Left cardiac atrium (tissue), 4 donors: ENCODE results near the gene RASSF10. TPM values are rescaled to one million over a fixed set of nuclear protein-coding genes. Genes with fewer than 3 reads are reported as not detected.
A peak's percentile ranks its signal among the peaks of the same experiment; 100 is the strongest.

Experiments used
- ATAC-seq, 2 donors: fragments of 200-7000 bp; cut with Tn5 transposase; one replicate each; pipeline ENCODE4 v1.9.1; 2020; ENCODE audit warnings: mild to moderate bottlenecking in 2 of 2, moderate library complexity in 2 of 2
- DNase-seq: peaks from one replicate; pipeline ENCODE4 v3.0.0-alpha.2; 2020
- intact Hi-C, 2 donors: fragments of 100-400 bp; cut with DNase I; formaldehyde crosslinking; loops; one replicate each; pipeline versions ENCODE4 v1.14.1 to v1.15.1; 2022 to 2023
- long read RNA-seq: library from polyadenylated mRNA; unstranded; transcript quantifications from one replicate; pipeline ENCODE4 v2.0.0, GENCODE V29; 2021
- total RNA-seq, 2 donors: library from RNA; stranded (reverse); fragmentation: NEBNext Ultra II Directional; extraction: Animal tissue kit (Norgen Biotek cat#: 25700); gene quantifications; one replicate each; pipeline ENCODE4 v1.2.1, GENCODE V29; 2021
- donor health status: DM: no; HTN: yes; CAD: no.
- donor health status: DM: no; HTN: yes; CAD: no; lungs with severe emphysema.
- donor health status: DM: yes; HTN: yes; CAD: no.
- donor health status: Dilated cardiomyopathy.

The RASSF10 gene
- total RNA-seq, result under 1 TPM; 0.15 to 0.63 TPM
- long read RNA-seq, result 0 reads

DNA sequence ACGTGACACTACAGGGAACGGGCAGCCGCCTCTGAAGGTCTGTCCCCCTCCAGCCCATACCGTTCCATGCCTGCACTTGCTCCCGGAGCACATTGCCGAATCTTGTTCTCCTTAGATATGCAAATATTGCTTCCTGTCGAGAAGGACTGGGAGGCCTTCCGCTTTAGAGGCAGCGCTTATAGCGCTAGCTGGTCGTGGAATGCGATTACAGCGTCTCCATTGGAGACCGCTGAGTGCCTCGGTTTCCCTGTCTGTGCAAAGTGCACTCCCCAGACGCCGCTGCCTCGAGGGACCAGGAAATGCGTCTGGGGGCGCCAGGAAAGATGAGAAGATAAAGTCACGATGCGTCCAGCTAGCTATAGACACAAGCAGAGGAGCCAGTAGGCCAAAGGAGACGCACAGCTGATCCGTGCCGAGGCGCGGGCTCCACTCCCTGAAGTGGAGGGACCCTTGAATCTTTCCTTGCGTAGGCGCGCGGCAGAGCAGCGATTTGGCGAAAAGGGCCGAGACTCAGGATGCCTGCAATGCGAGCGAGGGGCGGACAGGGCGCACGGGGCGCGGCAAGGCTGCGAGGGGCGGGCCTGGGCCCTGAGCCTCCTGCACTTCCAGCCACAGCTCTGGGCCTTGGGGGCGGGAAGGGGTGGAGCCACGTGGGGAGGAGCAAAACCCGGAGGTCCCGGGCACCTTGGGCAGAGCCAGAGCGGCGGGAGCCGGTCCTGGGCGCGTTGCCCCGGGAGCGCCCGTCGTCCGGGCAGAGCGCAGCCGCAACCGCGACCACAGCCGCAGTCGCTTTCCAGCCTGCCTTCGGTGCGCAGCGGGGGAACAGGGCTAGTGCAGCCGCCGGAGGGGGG, at the start of gene RASSF10:
TSS of gene RASSF10 (plus strand) at position 692 of the 851 bp plus-strand sequence. CDS start 261 bp downstream, outside the sequence.
- ATAC-seq (peak; percentile 74 to 92), DNase-seq (peak; percentile 82)
- intact Hi-C loops, result no loop called here

DNA sequence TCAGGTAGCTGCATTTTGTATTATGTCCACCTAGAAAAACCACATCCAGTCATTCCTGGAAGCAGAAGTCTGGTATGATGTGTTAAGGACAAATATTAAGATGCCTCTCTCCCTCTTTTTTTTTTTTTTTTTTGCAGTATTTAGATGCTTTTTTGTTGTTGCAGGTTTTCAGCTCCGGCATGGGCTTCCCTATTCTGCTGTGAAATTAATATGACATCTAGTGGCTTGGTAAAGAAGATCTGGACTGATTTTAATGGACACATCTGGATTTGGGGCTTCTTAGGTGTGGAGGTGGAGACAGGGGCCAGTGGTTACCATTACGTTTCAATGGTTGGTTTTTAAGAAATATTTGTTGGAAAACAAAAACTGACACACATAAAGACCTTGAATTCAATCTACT, 47.5 kb upstream of the RASSF10 start:
- ATAC-seq (no peak), DNase-seq (no peak)
- intact Hi-C loops, result loop anchor here (5.0 to 10.0 kb wide), 4 partner anchors 193 to 629 kb away; no protein-coding TSS in a partner anchor

DNA sequence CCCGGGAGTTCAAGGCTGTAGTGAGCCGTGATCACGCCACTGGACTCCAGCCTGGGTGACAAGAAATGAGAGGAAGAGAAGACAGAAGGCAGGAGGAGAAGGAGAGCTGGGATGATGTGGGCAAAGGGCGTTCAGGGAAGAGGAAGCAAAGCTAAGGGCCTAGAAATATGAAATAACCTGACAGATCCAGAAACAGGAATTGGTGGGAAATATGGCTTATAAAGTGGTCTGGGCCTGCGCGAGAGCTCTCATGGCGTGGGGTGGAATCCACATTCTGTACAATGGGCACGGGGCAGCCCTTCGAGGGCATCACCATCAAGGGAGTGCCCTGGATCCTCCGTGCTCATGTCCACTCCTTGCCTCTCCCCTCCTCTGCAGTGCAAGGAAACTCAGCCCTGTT, 46.8 kb upstream of the RASSF10 start:
- ATAC-seq, result no peak
- no peak for DNase-seq
- intact Hi-C loops, result loop anchor here (5.0 to 10.0 kb wide), 4 partner anchors 192 to 630 kb away; no protein-coding TSS in a partner anchor

DNA sequence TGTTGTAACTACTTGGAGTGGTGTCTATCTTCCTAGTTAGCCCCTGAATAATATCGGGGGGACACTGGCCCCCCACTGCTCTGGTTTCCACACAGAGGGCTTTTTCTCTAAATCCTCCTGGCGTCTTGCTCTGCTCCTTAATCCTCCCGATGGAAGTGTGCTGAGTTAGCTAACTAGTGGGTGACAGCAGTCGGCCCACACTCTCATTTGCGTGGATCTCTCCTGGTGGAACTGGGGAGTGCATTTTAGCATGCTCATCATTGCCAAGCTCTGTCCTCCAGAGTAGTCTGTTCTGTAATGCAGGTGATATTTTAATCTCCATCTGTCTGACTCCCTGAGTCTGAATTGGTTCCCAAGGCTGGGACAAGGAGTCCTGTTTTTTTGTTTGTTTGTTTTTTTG, 46.1 kb upstream of the RASSF10 start:
- DNase-seq, result no peak
- ATAC-seq, result no peak
- intact Hi-C loops, result loop anchor here (5.0 to 10.0 kb wide), 4 partner anchors 192 to 631 kb away; no protein-coding TSS in a partner anchor

DNA sequence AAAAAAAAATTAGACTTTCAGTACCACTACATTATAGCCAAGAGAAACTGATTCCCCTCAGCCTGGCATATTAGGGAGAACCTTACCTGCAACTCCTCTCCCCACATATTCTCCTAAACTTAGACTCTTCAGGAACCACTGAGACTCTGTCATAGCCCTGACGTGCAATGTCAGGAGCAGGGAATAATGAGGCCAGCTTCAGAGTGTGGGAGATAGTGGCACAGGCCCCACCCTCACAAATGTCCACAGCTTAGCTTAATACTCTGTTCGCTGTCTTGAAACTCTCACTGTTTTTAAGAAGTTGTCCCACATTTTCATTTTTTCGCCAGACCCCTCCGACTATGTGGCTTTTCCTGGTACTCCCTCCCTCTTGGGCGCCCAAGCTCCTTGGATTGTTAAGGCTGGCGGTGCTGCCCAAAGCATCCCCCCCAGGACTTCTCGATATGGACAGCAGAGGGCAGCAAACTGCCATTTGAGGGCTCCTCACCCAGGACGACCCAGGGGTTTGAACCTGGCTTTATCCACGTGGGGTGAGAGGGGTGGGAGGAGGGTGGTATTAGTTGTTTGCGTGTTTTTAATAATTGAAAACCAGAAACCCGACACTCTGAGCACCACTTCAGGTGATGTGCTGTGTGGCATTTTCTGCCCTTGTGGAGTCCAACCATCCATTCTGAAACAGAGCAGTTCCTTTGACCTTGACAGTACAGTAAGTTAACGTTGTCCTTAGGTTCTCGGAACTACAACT, 45.2 kb upstream of the RASSF10 start:
- ATAC-seq (peak; percentile 92 to 93), DNase-seq (peak; percentile 68)
- intact Hi-C loops, result loop anchor here (5.0 to 10.0 kb wide), 4 partner anchors 191 to 632 kb away; no protein-coding TSS in a partner anchor

DNA sequence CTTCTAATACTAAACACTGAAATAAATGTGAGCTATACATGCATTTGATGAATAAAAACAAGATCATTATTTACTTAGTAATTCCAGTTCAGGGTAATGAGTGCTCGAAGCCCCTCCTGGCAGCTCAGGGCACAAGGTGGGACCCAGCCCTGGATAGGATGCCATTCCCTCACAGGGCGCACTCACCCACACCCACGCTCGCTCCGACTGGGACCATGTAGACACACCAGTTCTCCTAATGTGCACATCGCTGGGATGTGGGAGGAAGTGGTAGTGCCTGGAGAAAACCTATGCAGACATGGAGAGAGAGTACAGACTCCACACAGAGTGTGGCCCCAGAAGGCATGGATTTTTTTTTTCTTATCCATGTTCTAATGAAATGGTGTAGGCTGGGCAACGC, 44.5 kb upstream of the RASSF10 start:
- intact Hi-C loops, result loop anchor here (5.0 to 10.0 kb wide), 5 partner anchors 188 to 632 kb away; no protein-coding TSS in a partner anchor
- peak in 1 of 2 donors; percentile 25 for ATAC-seq
- DNase-seq, result no peak

DNA sequence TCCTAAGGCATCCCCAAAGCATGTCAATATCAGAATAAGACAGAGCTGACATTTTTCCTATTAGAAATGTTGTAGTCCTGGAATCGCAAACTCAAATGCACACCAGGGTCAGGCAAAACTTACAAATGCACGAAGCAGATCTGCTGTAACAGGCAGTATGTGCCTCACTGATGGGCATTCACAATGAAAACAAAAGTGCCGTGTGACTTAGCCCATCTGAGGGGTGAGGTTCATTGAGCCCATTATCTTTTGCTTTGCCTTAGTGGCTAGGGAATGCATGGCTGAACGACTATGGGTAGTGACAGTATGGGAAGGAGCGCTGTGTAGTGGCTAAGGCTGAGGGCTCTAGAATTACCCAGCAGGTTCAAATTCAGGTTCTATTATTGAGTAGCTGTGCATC, 43.1 kb upstream of the RASSF10 start:
- ATAC-seq (no peak), DNase-seq (no peak)
- intact Hi-C loops, result loop anchor here (5.0 to 10.0 kb wide), 3 partner anchors 186 to 379 kb away; no protein-coding TSS in a partner anchor

DNA sequence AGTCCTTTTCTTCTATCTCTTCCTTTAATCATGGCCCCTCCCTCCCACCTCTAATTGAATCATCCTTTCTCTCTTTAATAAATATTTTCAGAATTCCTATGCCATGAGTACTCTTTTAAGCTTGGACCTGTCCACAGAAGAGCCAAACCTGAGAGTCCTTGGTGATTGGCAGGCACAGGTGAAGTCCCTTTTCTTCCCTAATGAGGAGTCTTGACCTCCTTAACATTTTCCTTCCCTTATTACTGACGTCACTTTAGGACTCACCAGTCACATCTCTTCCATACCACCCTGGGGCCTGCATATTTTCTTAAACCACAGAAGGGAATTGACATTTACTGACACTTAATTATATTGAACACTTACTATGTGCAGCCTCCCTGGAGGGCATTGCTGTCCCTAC, 41.0 kb upstream of the RASSF10 start:
- ATAC-seq (no peak), DNase-seq (no peak)
- intact Hi-C loops, result loop anchor here (5.0 to 10.0 kb wide), 3 partner anchors 184 to 377 kb away; no protein-coding TSS in a partner anchor

DNA sequence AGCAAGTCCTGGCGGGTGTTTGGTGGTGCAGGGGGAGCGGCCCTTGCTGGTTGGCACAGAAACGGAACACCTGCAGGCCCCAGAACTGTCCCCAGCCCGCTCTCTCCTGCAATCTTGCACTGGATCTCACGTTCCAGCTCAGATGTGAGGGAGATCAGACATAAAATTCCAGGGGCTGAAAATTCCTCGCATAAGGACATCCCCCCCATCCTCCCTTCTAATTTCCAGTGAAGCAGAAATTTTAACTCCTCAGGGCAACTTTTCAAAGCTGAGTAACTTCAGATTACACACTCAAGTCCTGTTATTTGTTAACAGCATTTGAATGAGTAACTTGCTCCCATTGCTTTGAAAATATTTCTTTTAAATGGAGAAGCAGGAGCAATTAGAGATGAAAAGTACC, 40.3 kb upstream of the RASSF10 start:
- no peak for DNase-seq

DNA sequence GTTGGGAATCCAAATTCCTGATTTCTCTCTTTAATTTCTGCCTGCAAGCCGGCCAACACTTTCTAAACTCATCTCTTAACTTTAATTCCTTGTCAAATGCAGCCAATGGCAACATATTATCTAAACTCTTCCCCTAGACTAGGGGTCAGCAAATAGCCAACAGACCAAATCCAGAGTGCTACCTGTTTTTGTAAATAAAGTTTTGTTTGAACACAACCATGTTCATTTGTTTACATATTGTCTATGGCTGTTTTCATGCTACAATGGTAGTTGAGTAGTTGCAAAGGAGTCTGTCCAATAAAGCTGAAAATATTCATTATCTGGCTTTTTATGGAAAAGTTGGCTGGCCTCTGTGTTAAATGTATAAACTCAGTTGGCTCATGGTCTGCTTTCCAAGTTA, 37.2 kb upstream of the RASSF10 start:
- ATAC-seq (no peak), DNase-seq (no peak)
- intact Hi-C loops, result no loop called here

More for the DNA sequence above, 40.3 kb upstream of the RASSF10 start:
- intact Hi-C loops, result loop anchor here (5.0 to 10.0 kb wide), 3 partner anchors 183 to 376 kb away; no protein-coding TSS in a partner anchor
- no peak for ATAC-seq

DNA sequence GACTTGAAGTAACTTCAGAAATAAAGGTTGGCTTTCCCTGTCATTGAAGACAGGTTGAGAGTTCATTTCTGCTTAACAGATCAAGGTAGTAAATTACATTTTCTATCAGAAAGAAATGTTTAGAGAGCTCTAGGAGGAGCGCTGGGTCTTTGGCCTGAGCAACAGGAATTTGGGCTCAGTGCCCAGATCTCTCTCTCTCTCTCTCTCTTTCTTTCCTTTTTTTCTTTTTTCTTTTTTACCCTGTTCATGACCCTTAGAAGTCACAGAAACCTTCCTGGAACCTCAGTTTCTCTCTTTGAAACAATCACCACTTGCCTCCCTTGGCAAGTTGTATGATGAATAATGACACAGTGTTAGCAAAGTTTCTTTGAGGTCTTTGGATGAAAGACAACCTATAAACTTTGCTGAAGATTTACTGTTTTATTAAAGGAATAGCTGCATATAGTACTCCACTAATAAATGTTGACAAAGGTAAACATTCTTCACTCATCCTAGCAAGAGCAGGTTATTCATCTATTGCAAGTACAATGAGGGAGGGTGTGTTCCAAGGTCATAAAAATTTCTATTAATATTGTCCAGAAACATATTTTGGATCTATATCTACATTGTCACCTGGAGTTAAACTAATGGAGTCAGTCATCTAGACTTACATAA, 35.5 kb upstream of the RASSF10 start:
- intact Hi-C loops, result no loop called here
- DNase-seq (no peak), ATAC-seq (no peak)

DNA sequence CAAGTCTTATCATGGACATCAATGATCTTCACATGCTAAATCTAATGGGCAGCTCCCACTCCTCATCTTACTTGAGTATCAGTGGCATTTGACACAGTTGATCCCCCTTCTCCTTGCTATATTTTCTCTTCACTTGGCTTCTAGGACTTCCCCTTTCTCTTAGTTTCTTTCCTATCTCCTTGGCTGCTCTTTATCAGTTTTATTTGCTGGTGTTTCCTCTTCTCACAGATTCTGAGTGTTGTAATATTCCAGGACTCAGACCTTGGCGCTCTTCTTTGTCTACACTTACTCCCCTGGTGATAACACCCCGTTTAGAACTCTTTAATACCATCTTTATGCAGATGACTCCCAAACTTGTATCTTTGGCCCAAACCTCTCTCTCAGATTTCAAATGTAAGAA, 33.9 kb upstream of the RASSF10 start:
- intact Hi-C loops, result no loop called here
- ATAC-seq (peak in 1 of 2 donors; percentile 24), DNase-seq (no peak)

DNA sequence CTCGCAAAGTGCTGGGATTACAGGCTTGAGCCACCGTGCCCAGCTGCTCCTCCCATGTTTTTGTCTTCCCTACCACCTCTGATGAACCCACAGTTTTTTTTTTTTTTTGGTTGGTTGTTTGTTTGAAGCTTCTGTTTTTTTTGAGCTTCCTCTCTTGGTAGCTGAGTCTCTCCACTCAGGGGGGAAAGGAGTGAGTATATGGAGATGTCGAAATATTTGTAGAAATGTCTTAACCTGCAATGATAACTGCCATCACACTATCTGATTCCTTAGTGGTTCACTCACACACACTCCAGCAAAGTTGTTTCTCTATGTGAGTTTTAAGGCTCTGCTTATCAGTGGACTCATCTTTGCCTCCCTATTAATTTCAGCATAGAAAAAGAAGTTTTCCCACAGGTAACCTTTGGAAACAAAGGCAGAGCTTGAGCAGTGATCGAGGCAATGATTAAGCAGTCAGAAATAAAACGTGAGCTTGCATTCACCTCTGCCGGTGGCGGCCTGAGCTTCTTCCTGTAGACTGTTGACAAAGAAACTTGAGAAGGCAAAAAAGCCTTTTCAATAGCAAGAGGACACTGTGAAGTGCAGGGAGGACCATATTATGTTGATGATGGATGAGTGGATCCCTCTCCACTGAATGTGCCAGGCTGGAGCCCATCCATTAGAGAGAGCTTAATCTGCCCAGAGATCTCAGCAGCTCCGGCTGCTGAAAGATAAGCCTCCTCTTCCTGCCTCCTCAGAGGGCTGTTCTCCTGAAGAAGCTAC, 29.0 kb upstream of the RASSF10 start:
- intact Hi-C loops, result no loop called here
- ATAC-seq, result no peak
- no peak for DNase-seq

DNA sequence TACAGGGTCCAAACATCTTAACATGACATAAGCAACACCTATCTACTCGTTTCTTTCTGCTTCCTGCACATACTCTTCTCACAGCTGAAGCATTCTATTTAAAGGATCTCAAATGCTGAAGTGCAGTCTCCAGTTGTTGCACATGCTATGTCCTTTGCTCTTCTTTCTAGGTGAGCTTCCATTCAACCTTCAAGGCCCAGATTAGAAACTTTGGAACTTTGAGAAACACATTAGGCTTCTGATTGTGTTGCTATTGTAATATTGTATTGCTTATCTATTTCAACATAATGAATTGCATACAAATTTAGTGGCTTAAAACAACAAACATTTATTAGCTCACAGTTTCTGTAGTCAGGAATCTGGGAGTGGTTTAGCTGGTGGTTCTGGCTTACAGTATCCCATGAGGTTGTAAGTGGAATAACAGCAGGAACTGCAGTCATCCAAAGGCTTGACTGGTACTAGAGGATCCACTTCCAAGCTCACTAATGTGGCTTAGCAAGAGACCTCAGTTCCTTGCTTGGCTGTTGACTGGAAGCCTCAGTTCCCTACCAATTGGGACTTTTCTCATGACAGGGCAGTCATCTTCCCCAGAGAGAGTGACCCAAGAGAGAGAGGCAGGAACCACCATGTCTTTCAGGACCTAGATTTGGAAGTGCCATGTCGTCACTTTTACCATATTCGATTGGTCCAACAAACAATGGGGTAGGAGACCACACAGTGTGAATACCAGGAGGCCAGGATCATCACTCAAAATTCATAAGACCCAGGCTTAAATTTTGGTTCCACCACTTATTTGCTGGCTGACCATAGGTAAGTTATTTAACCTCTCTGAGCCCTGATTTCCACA, 27.2 kb upstream of the RASSF10 start:
- ATAC-seq, result no peak
- intact Hi-C loops, result no loop called here
- no peak for DNase-seq

DNA sequence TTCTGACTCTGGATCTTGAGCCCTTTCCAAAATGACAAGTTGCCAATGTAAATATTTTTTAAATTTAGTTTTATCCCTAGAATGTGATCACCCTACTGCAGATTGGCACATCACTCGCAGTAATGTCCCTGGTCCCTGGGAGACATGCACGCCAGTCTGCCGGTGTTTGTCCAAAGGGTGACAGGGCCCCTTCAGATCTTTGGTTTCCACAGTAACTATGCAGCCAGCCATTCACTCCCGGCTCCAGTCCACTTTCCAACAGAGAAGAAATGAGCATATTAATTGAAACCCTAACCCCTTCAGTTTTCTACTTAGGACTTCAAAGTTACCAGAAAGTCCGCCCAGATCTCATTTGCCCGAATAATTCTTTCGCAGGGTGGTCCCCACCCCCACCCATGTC, 25.8 kb upstream of the RASSF10 start:
- no peak for ATAC-seq
- intact Hi-C loops, result no loop called here
- DNase-seq, result no peak

DNA sequence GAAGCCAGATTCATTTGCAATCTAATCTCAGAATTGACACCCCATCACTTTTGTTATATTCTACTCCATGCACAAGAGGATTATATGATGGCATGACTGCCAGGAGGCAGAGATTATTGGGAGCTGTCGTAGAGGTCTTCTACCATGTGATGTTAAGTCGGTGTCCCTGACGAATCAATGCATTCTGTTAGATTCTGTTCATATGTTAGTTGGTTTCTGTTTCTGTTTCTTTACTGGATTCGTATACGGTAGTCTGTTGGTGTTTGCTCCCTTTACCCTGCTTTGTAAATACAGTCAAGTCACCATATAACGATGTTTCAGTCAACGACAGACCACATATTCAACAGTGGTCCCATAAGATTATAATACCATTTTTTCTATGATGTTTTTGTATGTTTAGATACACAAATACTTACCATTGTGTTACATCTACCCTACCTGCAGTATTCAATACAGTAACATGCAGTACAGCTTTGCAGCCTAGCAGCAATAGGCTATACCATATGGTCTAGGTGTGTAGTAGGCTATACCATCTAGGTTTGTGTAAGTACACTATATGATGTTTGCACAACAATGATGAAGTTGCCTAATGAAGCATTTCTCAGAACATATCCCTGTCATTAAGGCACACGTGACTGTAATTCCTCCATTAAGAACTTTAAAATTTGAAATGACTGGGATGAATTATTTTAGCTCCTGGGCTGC, 22.8 kb upstream of the RASSF10 start:
- DNase-seq, result no peak
- ATAC-seq, result peak in 1 of 2 donors; percentile 30
- intact Hi-C loops, result no loop called here
